ENCODE measurements around the gene KCNK16. TPM values are rescaled to one million over a fixed set of nuclear protein-coding genes. Genes with fewer than 3 reads are reported as not detected.

The KCNK16 gene
- total and polyA plus RNA-seq, 2 of the 8 experiments (the other 6 are each of a cell fraction or from before 2014, with no cell fraction given): not detected

DNA sequence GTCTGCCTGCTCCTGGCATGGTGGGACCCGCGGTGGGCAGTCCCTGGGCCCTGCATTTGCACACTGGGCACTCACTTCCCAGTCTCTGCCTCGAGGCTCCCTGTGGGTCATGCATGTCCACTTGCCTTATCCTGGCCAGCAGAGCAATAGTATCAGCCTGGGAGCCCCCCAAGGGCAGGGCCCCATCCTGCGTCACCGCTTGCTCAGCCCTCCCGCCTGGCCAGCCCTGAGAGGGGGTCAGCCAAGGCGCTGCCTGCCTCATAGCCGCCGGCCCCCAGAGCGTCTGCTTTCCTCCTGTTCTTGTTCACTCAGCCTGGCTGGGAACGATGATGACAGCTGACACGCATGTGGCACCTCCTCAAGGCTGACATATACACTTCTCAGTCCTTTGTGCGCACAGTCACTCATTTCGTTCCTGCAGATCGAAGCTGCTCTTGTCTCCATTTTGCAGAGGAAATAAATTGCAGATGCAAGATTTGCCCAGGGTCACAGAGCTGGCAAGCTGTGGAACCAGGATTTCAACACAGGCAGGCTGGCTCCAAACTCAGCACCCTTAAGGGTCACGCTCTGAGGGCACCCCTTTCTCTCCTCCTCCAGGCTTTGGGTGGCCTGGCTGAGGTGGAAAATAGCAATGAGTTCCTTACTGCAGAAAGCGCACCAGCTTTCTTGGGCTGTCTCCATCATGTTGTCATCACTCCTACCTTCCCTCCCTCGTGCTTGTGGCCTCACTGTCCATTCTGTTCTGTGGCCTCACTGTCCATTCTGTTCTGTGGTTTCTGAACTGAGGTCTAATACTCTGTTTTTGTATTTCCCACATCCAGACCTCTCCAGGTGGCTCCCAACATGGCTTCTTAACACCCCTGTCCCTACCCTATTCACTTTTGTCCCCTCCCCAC, 25.5 kb downstream of the KCNK16 start (continued):
- TF ChIP-seq, protein P1, sequence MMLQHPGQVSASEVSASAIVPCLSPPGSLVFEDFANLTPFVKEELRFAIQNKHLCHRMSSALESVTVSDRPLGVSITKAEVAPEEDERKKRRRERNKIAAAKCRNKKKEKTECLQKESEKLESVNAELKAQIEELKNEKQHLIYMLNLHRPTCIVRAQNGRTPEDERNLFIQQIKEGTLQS (IDR thresholded peaks at IDR 0.05; ENCODE audit: insufficient read depth, low read depth, low read length): no peak
